Effector CD4-positive, alpha-beta T cell (primary cell): Measurements from ENCODE around the gene CD93.

Experiments used
- DNase-seq: peaks from one replicate; pipeline ENCODE4 v3.0.0-alpha.2; 2020

CD93 gene

GRCh38 chr20:23120936-23121750, 35.0 kb upstream of the CD93 start:
- no peak for DNase-seq

- DNase-seq = no peak
Observed at GRCh38 chr20:23120261-23120660, 34.1 kb upstream of the CD93 start.

GRCh38 chr20:23119456-23120216, 33.5 kb upstream of the CD93 start:
- DNase-seq = no peak

- no peak for DNase-seq
Observed at GRCh38 chr20:23118766-23119165, 32.6 kb upstream of the CD93 start.

- no peak for DNase-seq
Observed at GRCh38 chr20:23118144-23118543, 32.0 kb upstream of the CD93 start.

- no peak for DNase-seq
Observed at GRCh38 chr20:23117738-23118137, 31.6 kb upstream of the CD93 start.

GRCh38 chr20:23116311-23117089, 30.4 kb upstream of the CD93 start:
- no peak for DNase-seq

- no peak for DNase-seq
Observed at GRCh38 chr20:23115822-23116221, 29.7 kb upstream of the CD93 start.

DNA sequence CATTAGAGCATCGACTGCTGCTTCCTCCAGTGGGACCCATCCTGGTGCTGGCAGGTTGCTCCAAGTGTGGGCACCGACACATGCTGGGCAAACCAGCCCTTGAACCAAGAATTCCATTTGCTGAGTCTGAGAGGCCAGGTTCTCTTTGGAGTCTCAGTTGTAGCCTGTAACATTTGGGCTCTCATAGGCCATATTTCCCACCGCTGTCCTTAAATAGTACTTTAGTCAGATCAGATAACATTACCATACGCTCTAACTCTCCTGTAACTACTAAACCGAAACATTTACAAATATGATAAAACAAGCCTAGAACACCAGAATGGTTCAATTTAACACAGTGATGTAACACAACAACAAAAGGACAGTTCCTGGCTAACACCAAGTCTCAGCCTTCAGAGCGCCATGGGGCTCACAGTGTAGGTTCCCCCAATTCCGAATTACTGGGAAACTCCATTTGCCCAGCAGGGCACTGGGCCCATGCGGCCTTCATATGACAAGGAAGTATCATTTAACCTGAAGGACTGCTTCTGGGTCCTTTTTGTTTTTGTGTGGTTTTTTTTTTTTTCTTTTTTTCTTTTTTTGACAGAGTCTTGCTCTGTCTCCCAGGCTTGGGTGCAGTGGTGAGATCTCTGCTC, 28.4 kb upstream of the CD93 start:
- no peak for DNase-seq

DNA sequence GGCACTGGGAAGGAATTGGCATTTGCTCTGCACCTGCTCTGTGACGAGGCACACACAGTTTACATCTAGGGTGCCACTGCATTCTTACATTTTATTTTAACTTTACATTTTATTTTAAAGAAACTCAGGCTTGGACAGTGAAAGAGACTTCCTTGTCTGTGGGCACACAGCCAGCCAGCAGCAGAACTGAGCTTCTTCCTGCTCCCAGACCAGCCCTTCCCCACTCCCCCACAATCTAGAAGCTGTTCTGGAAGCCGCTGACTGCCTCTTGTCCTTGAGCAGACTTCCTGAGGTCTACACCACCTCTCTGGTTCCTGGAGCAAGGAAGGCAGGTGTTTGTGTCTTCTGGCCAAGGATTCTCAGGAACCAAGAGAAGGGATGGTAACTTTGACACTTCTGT, 27.9 kb upstream of the CD93 start:
- DNase-seq = no peak

DNA sequence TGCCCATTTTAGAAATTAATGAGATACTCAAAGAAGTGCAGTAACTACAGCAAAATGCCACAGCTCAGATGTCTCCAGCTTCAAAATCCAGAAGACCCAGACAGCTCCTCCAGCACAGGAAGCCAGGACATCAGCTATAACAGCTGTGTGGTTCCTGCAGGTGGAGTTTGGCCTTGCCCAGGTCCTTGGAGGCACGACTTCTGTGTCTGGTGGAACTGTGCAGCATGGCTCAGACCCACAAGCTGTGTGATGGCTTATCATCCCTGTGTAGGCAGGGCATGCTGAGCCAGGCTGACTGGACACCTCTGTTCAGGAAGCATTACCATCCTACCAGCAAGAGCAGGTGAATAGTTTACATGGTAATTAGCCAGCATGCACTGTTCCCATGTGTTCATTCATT, 26.5 kb upstream of the CD93 start:
- no peak for DNase-seq

- DNase-seq = no peak
Observed at GRCh38 chr20:23111944-23112342, 25.8 kb upstream of the CD93 start.

GRCh38 chr20:23111307-23111943, 25.3 kb upstream of the CD93 start:
- no peak for DNase-seq

- DNase-seq = no peak
Observed at GRCh38 chr20:23108871-23109270, 22.7 kb upstream of the CD93 start.

DNA sequence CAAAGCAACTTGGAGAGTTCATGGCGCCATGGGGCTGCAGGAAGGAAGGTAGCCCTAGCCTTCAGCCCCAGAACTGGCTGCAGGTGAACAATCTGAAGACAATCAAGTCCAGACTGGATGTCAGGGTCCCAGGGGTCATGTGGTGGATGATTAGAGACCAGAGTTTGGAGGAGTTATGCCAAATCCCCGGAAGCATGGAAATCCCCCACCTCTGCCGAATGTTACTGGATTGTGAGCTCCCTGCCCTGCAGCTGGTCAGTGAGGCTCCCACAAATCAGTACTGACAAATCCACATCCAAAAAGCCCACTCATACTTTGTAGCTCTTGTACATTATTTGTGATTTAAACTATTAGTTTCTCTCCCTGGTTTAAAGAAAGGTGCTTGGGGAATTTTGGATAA, 21.3 kb upstream of the CD93 start:
- no peak for DNase-seq

DNA sequence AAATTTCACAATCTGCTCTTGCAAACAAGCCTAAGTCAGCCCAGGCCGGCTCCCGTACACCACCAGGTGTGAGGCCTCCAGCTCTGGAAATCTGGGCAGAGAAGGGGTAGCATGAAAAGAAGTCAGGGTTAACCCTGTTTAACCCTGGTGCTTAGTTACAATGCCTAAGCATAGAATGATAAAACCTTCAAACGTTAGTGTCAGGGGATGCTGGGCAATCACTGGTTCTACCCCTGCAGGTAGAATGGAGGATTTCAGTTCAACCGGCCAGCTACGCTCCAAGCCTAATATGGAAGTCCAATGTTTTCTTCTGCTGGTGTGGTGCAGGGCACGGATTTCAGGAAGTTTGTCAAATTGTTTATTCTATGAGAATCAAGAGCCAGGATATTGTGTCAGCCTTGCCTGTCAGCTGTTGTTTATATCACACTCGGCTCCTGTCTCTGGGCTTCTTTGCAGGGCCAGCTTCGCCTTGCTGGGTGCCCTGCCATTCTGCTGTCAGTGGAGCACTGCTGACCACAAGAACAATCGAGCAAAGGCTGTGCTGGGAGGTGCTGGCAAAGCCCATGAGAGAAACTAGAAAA, 20.2 kb upstream of the CD93 start:
- DNase-seq = no peak

GRCh38 chr20:23105193-23105592, 19.1 kb upstream of the CD93 start:
- no peak for DNase-seq

DNA sequence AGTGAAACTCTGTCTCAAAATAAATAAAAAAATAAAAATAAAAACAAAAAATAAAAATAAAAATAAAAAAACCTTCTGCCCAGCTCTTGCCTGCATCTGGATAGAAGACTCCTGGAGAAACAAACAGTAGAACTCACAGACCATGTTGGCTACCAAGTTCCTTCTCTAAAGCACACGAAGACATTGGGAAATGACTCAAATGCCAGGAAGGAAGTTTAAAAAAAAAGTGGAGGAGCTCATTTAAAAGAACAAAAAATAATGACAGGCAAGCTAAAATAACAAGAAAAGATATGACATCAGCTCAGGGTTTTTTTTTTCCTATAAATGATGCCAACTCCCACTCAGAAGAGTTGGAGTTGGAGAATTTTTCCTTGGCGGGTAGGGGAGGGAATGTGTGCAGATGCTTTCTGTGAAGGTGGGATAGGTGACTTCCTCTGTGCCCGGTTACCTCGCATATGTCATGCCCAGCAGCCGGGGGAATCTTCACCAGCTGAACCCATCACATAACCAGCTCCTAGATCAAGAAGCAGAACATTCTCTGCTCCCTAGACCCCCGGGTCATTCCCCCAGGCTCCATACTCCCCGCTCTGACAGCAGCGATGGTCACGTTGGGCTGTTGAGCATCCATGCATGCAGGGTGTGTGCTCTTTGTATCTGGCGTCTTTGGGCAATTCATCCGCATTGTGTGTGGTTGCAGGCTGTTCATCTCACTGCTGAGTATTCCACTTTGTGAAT, 17.3 kb upstream of the CD93 start:
- DNase-seq = no peak

- DNase-seq = no peak
Observed at GRCh38 chr20:23101696-23102406, 15.7 kb upstream of the CD93 start.

GRCh38 chr20:23100720-23101107, 14.6 kb upstream of the CD93 start:
- DNase-seq = no peak
